ENCODE results near the gene FGFBP2.

GRCh38 chr4:15986907-15987306, 23.9 kb upstream of the FGFBP2 start:
- TF ChIP-seq CTCF (IDR thresholded peaks at IDR 0.05; ENCODE audit: low read length) (no peak), EZH2 (IDR thresholded peaks at IDR 0.05; ENCODE audit: borderline replicate concordance, low read length) (no peak)

All from OCI-LY1 (cell line).